Lower lobe of right lung (tissue), 2 donors: Measurements from ENCODE around the gene CACNB1. TPM values are rescaled to one million over a fixed set of nuclear protein-coding genes. Genes with fewer than 3 reads are reported as not detected.

Experiments used
- ATAC-seq, 2 donors: fragments of 200-7000 bp; cut with Tn5 transposase; one replicate each; pipeline ENCODE4 v1.9.1; 2020 to 2022; ENCODE audit warnings: mild to moderate bottlenecking in 2 of 2, moderate library complexity in 2 of 2
- DNase-seq: peaks from one replicate; pipeline ENCODE4 v3.0.0-alpha.2; 2020
- H3K27ac ChIP-seq: fragments of 200-600 bp; one replicate; pipeline ENCODE4 v1.8.0; 2022
- H3K27me3 ChIP-seq: fragments of 200-600 bp; one replicate; pipeline ENCODE4 v1.8.0; 2022; ENCODE audit warnings: low read depth
- H3K36me3 ChIP-seq: fragments of 200-600 bp; one replicate; pipeline ENCODE4 v1.8.0; 2022; ENCODE audit warnings: mild to moderate bottlenecking
- H3K4me1 ChIP-seq: fragments of 200-600 bp; one replicate; pipeline ENCODE4 v1.8.0; 2022
- H3K4me3 ChIP-seq: fragments of 200-600 bp; one replicate; pipeline ENCODE4 v1.8.0; 2022; ENCODE audit warnings: mild to moderate bottlenecking
- H3K9me3 ChIP-seq: fragments of 200-600 bp; one replicate; pipeline ENCODE4 v1.8.0; 2022
- intact Hi-C: fragments of 100-400 bp; cut with DNase I; formaldehyde crosslinking; loops from one replicate; pipeline ENCODE4 v1.11.0; 2022
- total RNA-seq: library from RNA; stranded (reverse); fragmentation: NEBNext Ultra II Directional; extraction: Animal tissue kit (Norgen Biotek cat#: 25700); gene quantifications from one replicate; pipeline ENCODE4 v1.2.1, GENCODE V29; 2021
- TF ChIP-seq, protein P1 (sequence below): fragments of 200-600 bp; IDR thresholded peaks from one replicate; pipeline ENCODE4 v1.8.0; 2022; ENCODE audit warnings: antibody characterized with exemption, mild to moderate bottlenecking
- donor health status: DM: no; HTN: yes; CAD: no; lungs with severe emphysema.

Gene CACNB1
- total RNA-seq, 1 donor from 2014 or later = 21.3 TPM

GRCh38 chr17:39165841-39166349 is 31.6 kb downstream of the CACNB1 start, which contains the start of gene ARL5C:
TSS of gene ARL5C (minus strand) at chr17:39166161. CDS start at chr17:39165760, 401 bp downstream.
- TF ChIP-seq, protein P1, sequence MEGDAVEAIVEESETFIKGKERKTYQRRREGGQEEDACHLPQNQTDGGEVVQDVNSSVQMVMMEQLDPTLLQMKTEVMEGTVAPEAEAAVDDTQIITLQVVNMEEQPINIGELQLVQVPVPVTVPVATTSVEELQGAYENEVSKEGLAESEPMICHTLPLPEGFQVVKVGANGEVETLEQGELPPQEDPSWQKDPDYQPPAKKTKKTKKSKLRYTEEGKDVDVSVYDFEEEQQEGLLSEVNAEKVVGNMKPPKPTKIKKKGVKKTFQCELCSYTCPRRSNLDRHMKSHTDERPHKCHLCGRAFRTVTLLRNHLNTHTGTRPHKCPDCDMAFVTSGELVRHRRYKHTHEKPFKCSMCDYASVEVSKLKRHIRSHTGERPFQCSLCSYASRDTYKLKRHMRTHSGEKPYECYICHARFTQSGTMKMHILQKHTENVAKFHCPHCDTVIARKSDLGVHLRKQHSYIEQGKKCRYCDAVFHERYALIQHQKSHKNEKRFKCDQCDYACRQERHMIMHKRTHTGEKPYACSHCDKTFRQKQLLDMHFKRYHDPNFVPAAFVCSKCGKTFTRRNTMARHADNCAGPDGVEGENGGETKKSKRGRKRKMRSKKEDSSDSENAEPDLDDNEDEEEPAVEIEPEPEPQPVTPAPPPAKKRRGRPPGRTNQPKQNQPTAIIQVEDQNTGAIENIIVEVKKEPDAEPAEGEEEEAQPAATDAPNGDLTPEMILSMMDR = no peak
- ATAC-seq (peak in 1 of 2 donors; percentile 8), DNase-seq (no peak)
- Histone ChIP-seq H3K36me3 (no peaks in the 10 kb centered on the region), H3K9me3 (no peaks in the 10 kb centered on the region), H3K27ac (no peak within 1 kb of the TSS), H3K4me3 (peak within 1 kb of the TSS; percentile 57), H3K27me3 (peaks cover 9% of the 10 kb centered on the region), H3K4me1 (peaks cover 15% of the 10 kb centered on the region)
- intact Hi-C loops = no loop called here

GRCh38 chr17:39165178-39165840 is 32.2 kb downstream of the CACNB1 start:
- no peak for DNase-seq
- peak in 1 of 2 donors; percentile 19 for ATAC-seq
- H3K27me3 ChIP-seq = peaks cover 9% of the 10 kb centered on the region
- no peaks in the 10 kb centered on the region for H3K36me3 ChIP-seq
- H3K4me1 ChIP-seq = peaks cover 15% of the 10 kb centered on the region
- peak overlapping the region; percentile 57 for H3K4me3 ChIP-seq
- intact Hi-C loops = no loop called here
- no peaks in the 10 kb centered on the region for H3K9me3 ChIP-seq
- TF ChIP-seq, protein P1 = no peak
- no peak overlapping the region for H3K27ac ChIP-seq

- intact Hi-C loops = no loop called here
- TF ChIP-seq, protein P1 = peak; percentile 80
- no peak overlapping the region for H3K27ac ChIP-seq
These were observed 32.8 kb downstream of the CACNB1 start for GRCh38 chr17:39164675-39165143.

DNA sequence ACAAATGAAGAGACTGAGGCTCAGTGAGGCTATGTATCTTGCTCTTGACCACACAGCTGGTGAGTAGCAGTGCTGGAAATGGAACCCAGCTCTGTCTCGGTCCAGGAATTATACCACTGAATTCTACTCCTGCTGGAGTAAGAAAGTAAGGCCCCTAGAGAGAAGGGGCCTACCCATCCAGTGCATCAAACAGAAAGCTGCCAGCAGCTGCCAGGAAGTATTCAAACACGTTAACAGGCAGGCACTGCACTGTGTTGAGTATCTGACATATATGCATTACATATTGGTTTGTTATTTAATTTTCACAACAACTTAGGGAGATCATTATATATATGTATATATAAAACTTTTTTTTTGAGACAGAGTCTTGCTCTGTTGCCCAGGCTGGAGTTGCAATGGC is 35.5 kb downstream of the CACNB1 start:
- intact Hi-C loops = no loop called here
- peaks cover 9% of the 10 kb centered on the region for H3K27me3 ChIP-seq
- no peak overlapping the region for H3K4me3 ChIP-seq
- peaks cover 15% of the 10 kb centered on the region for H3K4me1 ChIP-seq
- DNase-seq (no peak), ATAC-seq (no peak)
- no peaks in the 10 kb centered on the region for H3K36me3 ChIP-seq
- H3K27ac ChIP-seq = no peak overlapping the region
- no peaks in the 10 kb centered on the region for H3K9me3 ChIP-seq
- TF ChIP-seq, protein P1 = no peak

More at GRCh38 chr17:39164675-39165143, 32.8 kb downstream of the CACNB1 start:
- peaks cover 15% of the 10 kb centered on the region for H3K4me1 ChIP-seq
- H3K4me3 ChIP-seq = peak overlapping the region; percentile 57
- ATAC-seq (peak; percentile 89 to 93), DNase-seq (peak; percentile 85)
- H3K27me3 ChIP-seq = peaks cover 9% of the 10 kb centered on the region
- no peaks in the 10 kb centered on the region for H3K9me3 ChIP-seq
- H3K36me3 ChIP-seq = no peaks in the 10 kb centered on the region

GRCh38 chr17:39158623-39159022 is 38.8 kb downstream of the CACNB1 start:
- H3K27me3 ChIP-seq = no peaks in the 10 kb centered on the region
- no peaks in the 10 kb centered on the region for H3K9me3 ChIP-seq
- DNase-seq = no peak
- ATAC-seq = no peak
- H3K36me3 ChIP-seq = no peaks in the 10 kb centered on the region
- TF ChIP-seq, protein P1 = no peak
- no peak overlapping the region for H3K4me3 ChIP-seq
- no peak overlapping the region for H3K27ac ChIP-seq
- H3K4me1 ChIP-seq = no peaks in the 10 kb centered on the region
- intact Hi-C loops = no loop called here
